IMR-90 (cell line): ENCODE measurements around the gene CDHR4. TPM values are rescaled to one million over a fixed set of nuclear protein-coding genes. Genes with fewer than 3 reads are reported as not detected.

Experiments used
- ATAC-seq: fragments of 200-7000 bp; cut with Tn5 transposase; 2 replicates; pipeline ENCODE4 v1.9.1; 2020; ENCODE audit warnings: low read depth, mild to moderate bottlenecking, moderate library complexity
- BruUV-seq: library from RNA; stranded (reverse); fragments of 400-500 nt; replicated peaks from 2 replicates; lab custom pipeline; 2021; lab: Mats Ljungman, UMichigan
- CTCF ChIA-PET: fragments of 300-600 bp; formaldehyde crosslinking; extraction: SDS; loops from one replicate; lab custom pipeline; 2021; ENCODE audit warnings: antibody characterized with exemption; lab: Yijun Ruan, JAX
- POLR2A ChIA-PET: fragments of 300-600 bp; sonication (Branson Sonifier 250); formaldehyde crosslinking; loops from one replicate; lab custom pipeline; 2022; ENCODE audit warnings: antibody characterized with exemption; ENCODE audit not compliant: unreplicated experiment; lab: Charles Lee
- DNase-seq: peaks from one replicate; pipeline ENCODE4 v3.0.0; 2013
- H2AFZ ChIP-seq: replicated peaks from 2 replicates; pipeline ENCODE3; 2013; ENCODE audit warnings: low read length, mild to moderate bottlenecking; ENCODE audit not compliant: poor library complexity
- H2AK5ac ChIP-seq: 2 replicates; pipeline ENCODE4 v1.6.1; 2013; ENCODE audit warnings: low read depth, low read length, inconsistent platforms
- H2AK9ac ChIP-seq: replicated peaks from 2 replicates; pipeline ENCODE3; 2013; ENCODE audit warnings: mild to moderate bottlenecking, low read depth, low read length, moderate library complexity; ENCODE audit not compliant: poor library complexity
- H2BK120ac ChIP-seq: 2 replicates; pipeline ENCODE4 v1.6.1; 2013; ENCODE audit warnings: low read depth, low read length, inconsistent platforms
- H2BK15ac ChIP-seq: 3 replicates; pipeline ENCODE4 v1.6.1; 2013; ENCODE audit warnings: low read depth, low read length, inconsistent platforms
- H2BK20ac ChIP-seq: 2 replicates; pipeline ENCODE4 v1.6.1; 2013; ENCODE audit warnings: low read depth, mild to moderate bottlenecking, inconsistent platforms, low read length, moderate library complexity
- H2BK5ac ChIP-seq: 2 replicates; pipeline ENCODE4 v1.6.1; 2013; ENCODE audit warnings: mild to moderate bottlenecking, low read depth, low read length, inconsistent platforms; ENCODE audit not compliant: poor library complexity, severe bottlenecking
- H3K14ac ChIP-seq: replicated peaks from 2 replicates; pipeline ENCODE4 v1.6.1; 2013; ENCODE audit warnings: low read depth, low read length, inconsistent platforms
- H3K18ac ChIP-seq: 2 replicates; pipeline ENCODE4 v1.6.1; 2013; ENCODE audit warnings: low read depth, low read length, control low read depth
- H3K23ac ChIP-seq: 2 replicates; pipeline ENCODE4 v1.6.1; 2013; ENCODE audit warnings: low read depth, low read length, inconsistent platforms
- H3K27ac ChIP-seq: 2 replicates; pipeline ENCODE4 v1.5.1; 2013; ENCODE audit warnings: mild to moderate bottlenecking, control low read depth, low read length; ENCODE audit not compliant: insufficient read depth
- H3K27me3 ChIP-seq: 2 replicates; pipeline ENCODE4 v1.6.1; 2013; ENCODE audit warnings: low read length; ENCODE audit not compliant: control insufficient read depth, insufficient read depth
- H3K36me3 ChIP-seq: 2 replicates; pipeline ENCODE4 v1.6.1; 2013; ENCODE audit warnings: low read length, mixed read lengths; ENCODE audit not compliant: control insufficient read depth, insufficient read depth
- H3K4ac ChIP-seq: 2 replicates; pipeline ENCODE4 v1.6.1; 2013; ENCODE audit warnings: low read depth, low read length, inconsistent platforms
- H3K4me1 ChIP-seq: 2 replicates; pipeline ENCODE4 v1.6.1; 2013; ENCODE audit warnings: low read length, mixed read lengths; ENCODE audit not compliant: control insufficient read depth, insufficient read depth
- H3K4me2 ChIP-seq: 2 replicates; pipeline ENCODE4 v1.6.1; 2013; ENCODE audit warnings: low read depth, mild to moderate bottlenecking, control low read depth, low read length, moderate library complexity
- H3K4me3 ChIP-seq: 2 replicates; pipeline ENCODE4 v1.5.1; 2013; ENCODE audit warnings: low read depth, mild to moderate bottlenecking, control low read depth, low read length, moderate library complexity; ENCODE audit not compliant: insufficient read depth
- H3K56ac ChIP-seq: 2 replicates; pipeline ENCODE4 v1.6.1; 2013; ENCODE audit warnings: low read length, inconsistent platforms; ENCODE audit not compliant: insufficient read depth; ENCODE audit errors: extremely low read depth
- H3K79me1 ChIP-seq, 2 experiments: 2 replicates each; pipeline ENCODE4 v1.6.1; 2013; ENCODE audit warnings: low read length in 2 of 2, inconsistent platforms in 1 of 2, low read depth in 1 of 2
- H3K9ac ChIP-seq: 2 replicates; pipeline ENCODE4 v1.6.1; 2013; ENCODE audit warnings: low read depth, low read length, control low read depth
- H3K9me1 ChIP-seq: 2 replicates; pipeline ENCODE4 v1.6.1; 2013; ENCODE audit warnings: low read length, inconsistent platforms; ENCODE audit not compliant: insufficient read depth
- H3K9me3 ChIP-seq: 2 replicates; pipeline ENCODE4 v1.6.1; 2013; ENCODE audit warnings: low read length; ENCODE audit not compliant: control insufficient read depth, insufficient read depth
- H4K20me1 ChIP-seq: 2 replicates; pipeline ENCODE4 v1.6.1; 2013; ENCODE audit warnings: low read length, inconsistent platforms; ENCODE audit not compliant: insufficient read depth
- H4K5ac ChIP-seq: 2 replicates; pipeline ENCODE4 v1.6.1; 2013; ENCODE audit warnings: mild to moderate bottlenecking, low read depth, low read length, control low read depth
- H4K8ac ChIP-seq, 2 experiments: 2 replicates each; pipeline ENCODE4 v1.6.1; 2013; ENCODE audit warnings: low read depth in 2 of 2, low read length in 2 of 2, control low read depth in 1 of 2, inconsistent platforms in 1 of 2
- H4K91ac ChIP-seq: 2 replicates; pipeline ENCODE4 v1.6.1; 2013; ENCODE audit warnings: low read depth, low read length, inconsistent platforms; ENCODE audit not compliant: insufficient read depth
- BHLHE40 ChIP-seq: fragments of 150-350 bp; IDR thresholded peaks from 2 replicates; pipeline ENCODE4 v1.6.1; 2016; ENCODE audit warnings: mild to moderate bottlenecking, low read depth, low read length
- CEBPB ChIP-seq: IDR thresholded peaks from 2 replicates; pipeline ENCODE4 v1.6.1; 2012; ENCODE audit warnings: low read depth, low read length, improper control_type of control experiment
- CHD1 ChIP-seq: IDR thresholded peaks from 2 replicates; pipeline ENCODE4 v1.6.1; 2012; ENCODE audit warnings: low read depth, low read length, improper control_type of control experiment
- CTCF ChIP-seq: conservative IDR thresholded peaks from 2 replicates; pipeline ENCODE4 v1.5.1; 2012; ENCODE audit warnings: mild to moderate bottlenecking, low read depth, low read length, improper control_type of control experiment
- FOS ChIP-seq: fragments of 150-350 bp; IDR thresholded peaks from 2 replicates; pipeline ENCODE4 v1.6.1; 2016; ENCODE audit warnings: low read depth, low read length
- MAFK ChIP-seq: IDR thresholded peaks from 2 replicates; pipeline ENCODE4 v1.6.1; 2012; ENCODE audit warnings: low read depth, low read length, improper control_type of control experiment
- MAZ ChIP-seq: IDR thresholded peaks from 2 replicates; pipeline ENCODE4 v1.6.1; 2012; ENCODE audit warnings: low read depth, mild to moderate bottlenecking, low read length, improper control_type of control experiment, moderate library complexity, borderline replicate concordance
- MXI1 ChIP-seq: IDR thresholded peaks from 2 replicates; pipeline ENCODE4 v1.6.1; 2012; ENCODE audit warnings: low read depth, mild to moderate bottlenecking, low read length, moderate library complexity, borderline replicate concordance
- NFE2L2 ChIP-seq: fragments of 150-350 bp; IDR thresholded peaks from 2 replicates; pipeline ENCODE4 v1.6.1; 2016; ENCODE audit warnings: low read depth, mild to moderate bottlenecking, low read length
- POLR2A ChIP-seq: IDR thresholded peaks from 2 replicates; pipeline ENCODE4 v1.6.1; 2012; ENCODE audit warnings: mild to moderate bottlenecking, low read depth, low read length
- RAD21 ChIP-seq: IDR thresholded peaks from 2 replicates; pipeline ENCODE4 v1.6.1; 2012; ENCODE audit warnings: low read length, improper control_type of control experiment
- RCOR1 ChIP-seq: IDR thresholded peaks from 2 replicates; pipeline ENCODE4 v1.6.1; 2012; ENCODE audit warnings: mild to moderate bottlenecking, low read length, improper control_type of control experiment; ENCODE audit not compliant: insufficient replicate concordance
- RFX5 ChIP-seq: IDR thresholded peaks from 2 replicates; pipeline ENCODE4 v1.8.0; 2012; ENCODE audit warnings: low read depth, mild to moderate bottlenecking, low read length, moderate library complexity
- SMC3 ChIP-seq: fragments of 150-350 bp; IDR thresholded peaks from 2 replicates; pipeline ENCODE4 v1.6.1; 2016; ENCODE audit warnings: low read depth, mild to moderate bottlenecking, antibody characterized with exemption, low read length, moderate library complexity
- USF2 ChIP-seq: fragments of 150-350 bp; IDR thresholded peaks from 2 replicates; pipeline ENCODE4 v1.6.1; 2017; ENCODE audit warnings: mild to moderate bottlenecking, antibody characterized with exemption, low read length, low read depth
- WGBS, 2 experiments: methylation state at CpG; one replicate each; pipeline versions ENCODE4 v1.1.5 to v1.1.7; 2013; ENCODE audit warnings: missing lambda C conversion rate in 2 of 2; ENCODE audit not compliant: insufficient read length in 1 of 2; ENCODE audit errors: extremely low coverage in 2 of 2; 5-methylcytosine and 5-hydroxymethylcytosine counted together
- dilution Hi-C: fragments of 300-500 bp; cut with HindIII; formaldehyde crosslinking; loops from one replicate; pipeline ENCODE4 v1.14.3; 2018; ENCODE audit warnings: low sequenced_read_pairs; ENCODE audit not compliant: unreplicated experiment
- in situ Hi-C: fragments of 300-500 bp; cut with MboI; formaldehyde crosslinking; loops from 3 replicates; pipeline ENCODE4 v1.14.3; 2019; ENCODE audit warnings: low sequenced_read_pairs, inconsistent platforms, mixed read lengths
- intact Hi-C: fragments of 100-400 bp; cut with micrococcal nuclease; formaldehyde crosslinking; loops from 2 replicates; pipeline ENCODE4 v1.10.0; 2022
- polyA plus RNA-seq, 3 experiments: library from polyadenylated mRNA; depleted of rRNA; stranded (reverse); fragments of >200 nt; gene quantifications; 2 replicates each; pipeline ENCODE4 v1.2.3, GENCODE V29; 2012; ENCODE audit warnings: low replicate concordance in 1 of 3
- total RNA-seq: library from RNA; depleted of rRNA; stranded (reverse); fragments of >200 nt; gene quantifications from 2 replicates; pipeline ENCODE4 v1.2.3, GENCODE V29; 2012
- TF ChIP-seq, protein P1 (sequence below): fragments of 150-350 bp; IDR thresholded peaks from 2 replicates; pipeline ENCODE4 v1.6.1; 2016; ENCODE audit warnings: low read depth, mild to moderate bottlenecking, low read length, moderate library complexity, borderline replicate concordance

CDHR4 gene
- total and polyA plus RNA-seq, 2 of the 4 experiments (the other 2 are of a cell fraction): not detected

- TF ChIP-seq MXI1 (no peak), SMC3 (no peak), POLR2A (no peak), CTCF (no peak), CEBPB (no peak), RFX5 (no peak), RAD21 (no peak), FOS (no peak), MAZ (no peak), NFE2L2 (no peak), MAFK (no peak), CHD1 (no peak), USF2 (no peak), RCOR1 (no peak), BHLHE40 (no peak)
- TF ChIP-seq, protein P1, sequence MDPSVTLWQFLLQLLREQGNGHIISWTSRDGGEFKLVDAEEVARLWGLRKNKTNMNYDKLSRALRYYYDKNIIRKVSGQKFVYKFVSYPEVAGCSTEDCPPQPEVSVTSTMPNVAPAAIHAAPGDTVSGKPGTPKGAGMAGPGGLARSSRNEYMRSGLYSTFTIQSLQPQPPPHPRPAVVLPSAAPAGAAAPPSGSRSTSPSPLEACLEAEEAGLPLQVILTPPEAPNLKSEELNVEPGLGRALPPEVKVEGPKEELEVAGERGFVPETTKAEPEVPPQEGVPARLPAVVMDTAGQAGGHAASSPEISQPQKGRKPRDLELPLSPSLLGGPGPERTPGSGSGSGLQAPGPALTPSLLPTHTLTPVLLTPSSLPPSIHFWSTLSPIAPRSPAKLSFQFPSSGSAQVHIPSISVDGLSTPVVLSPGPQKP: no peak
- DNase-seq (no peak), ATAC-seq (no peak)
- Histone ChIP-seq H3K79me1 (no peaks in the 10 kb centered on the region), H2AK9ac (no peak overlapping the region), H3K18ac (no peak overlapping the region), H3K56ac (no peak overlapping the region), H2BK120ac (no peak overlapping the region), H3K27ac (no peak overlapping the region), H3K36me3 (no peaks in the 10 kb centered on the region), H3K4me3 (no peak overlapping the region), H2AK5ac (no peak overlapping the region), H4K8ac (no peak overlapping the region), H3K9me1 (no peaks in the 10 kb centered on the region), H3K23ac (no peak overlapping the region), H4K91ac (no peak overlapping the region), H2BK20ac (no peak overlapping the region), H3K14ac (no peak overlapping the region), H2BK5ac (no peak overlapping the region), H4K5ac (no peak overlapping the region), H4K20me1 (no peaks in the 10 kb centered on the region), H3K27me3 (no peaks in the 10 kb centered on the region), H3K9ac (no peak overlapping the region), H2AFZ (peak overlapping the region; percentile 5), H3K4me1 (no peaks in the 10 kb centered on the region), H3K9me3 (no peaks in the 10 kb centered on the region), H3K4me2 (no peak overlapping the region), H3K4ac (no peak overlapping the region), H2BK15ac (no peak overlapping the region)
- ChIA-PET CTCF (interaction anchor here (0.9 to 1.9 kb wide), 2 partner anchors 13 to 22 kb away, joined by 4 to 5 read pairs; no protein-coding TSS in a partner anchor), POLR2A (no interaction called here)
- WGBS, 2 experiments: no CpG with 5 or more reads among the region's 6 CpGs
- dilution Hi-C loops: no loop called here
- in situ Hi-C loops: no loop called here
- BruUV-seq: no TSS peak
- intact Hi-C loops: no loop called here
These were observed 26.3 kb upstream of the CDHR4 start for GRCh38 chr3:49826016-49826415.
